DND-41 (cell line): ENCODE results near the gene ROCK1.

Experiments used
- CTCF ChIP-seq: IDR thresholded peaks from 2 replicates; pipeline ENCODE4 v1.5.1; 2012; ENCODE audit warnings: borderline replicate concordance, low read length, moderate library complexity, mild to moderate bottlenecking; ENCODE audit not compliant: poor library complexity, severe bottlenecking; ENCODE audit errors: extremely low read depth
- EZH2 ChIP-seq: IDR thresholded peaks from 3 replicates; pipeline ENCODE4 v1.6.1; 2012; ENCODE audit warnings: borderline replicate concordance, low read depth, mild to moderate bottlenecking, moderate library complexity, low read length, inconsistent platforms; ENCODE audit not compliant: severe bottlenecking

DNA sequence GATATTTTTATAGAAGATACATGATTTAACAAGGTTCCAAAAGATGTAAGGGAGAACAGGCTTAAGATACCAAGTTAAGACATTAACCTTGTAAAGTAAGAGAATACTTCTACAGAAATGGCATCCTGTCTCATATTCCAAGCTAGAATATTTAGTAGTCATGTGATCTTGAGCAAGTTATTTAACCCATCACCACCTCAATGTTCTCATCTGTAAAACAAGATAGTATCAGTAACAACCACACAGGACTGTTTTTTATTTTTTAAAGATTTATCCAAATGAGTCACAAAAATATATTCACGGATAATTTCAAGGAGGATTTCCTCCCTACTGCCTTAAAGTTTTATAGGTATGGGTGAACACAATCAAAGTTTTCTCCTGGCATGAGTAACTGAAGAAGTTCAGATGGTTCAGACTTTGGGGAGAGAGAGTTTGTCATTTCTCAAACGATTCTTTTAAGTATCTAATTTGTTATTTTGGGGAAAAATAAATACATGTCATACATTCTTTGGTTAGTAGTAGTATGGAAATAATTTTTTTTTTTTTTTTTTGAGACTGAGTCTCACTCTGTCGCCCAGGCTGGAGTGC lies 25.9 kb downstream of the ROCK1 start:
- TF ChIP-seq CTCF: no peak
- TF ChIP-seq EZH2: no peak
